ENCODE results near the gene PPM1K.

The PPM1K gene

GRCh38 chr4:88217169-88217568 lies 67.2 kb downstream of the PPM1K start:
- DNase-seq (ENCODE audit: low read depth), result no peak

DNA sequence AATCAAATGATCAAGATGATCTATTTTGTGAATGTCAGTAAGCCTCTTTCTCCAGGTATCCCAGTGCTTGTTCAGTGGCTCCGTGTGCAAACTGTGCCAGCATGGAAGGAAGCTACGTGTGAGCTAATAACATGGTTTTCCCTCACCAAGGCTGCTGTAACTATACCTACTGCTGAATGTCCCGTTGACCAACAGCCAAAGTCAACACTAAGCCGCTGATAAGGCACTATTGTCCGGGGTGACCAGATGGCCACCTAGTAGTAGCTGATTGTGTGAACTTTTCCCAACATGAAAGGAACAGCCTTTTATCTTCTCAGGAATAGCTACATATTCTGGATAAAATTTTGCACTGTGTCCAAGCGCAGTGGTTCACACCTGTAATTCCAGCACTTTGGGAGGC lies 68.0 kb downstream of the PPM1K start:
- no peak for DNase-seq (ENCODE audit: low read depth)

GRCh38 chr4:88215351-88215750 lies 69.0 kb downstream of the PPM1K start:
- no peak for DNase-seq (ENCODE audit: low read depth)

DNA sequence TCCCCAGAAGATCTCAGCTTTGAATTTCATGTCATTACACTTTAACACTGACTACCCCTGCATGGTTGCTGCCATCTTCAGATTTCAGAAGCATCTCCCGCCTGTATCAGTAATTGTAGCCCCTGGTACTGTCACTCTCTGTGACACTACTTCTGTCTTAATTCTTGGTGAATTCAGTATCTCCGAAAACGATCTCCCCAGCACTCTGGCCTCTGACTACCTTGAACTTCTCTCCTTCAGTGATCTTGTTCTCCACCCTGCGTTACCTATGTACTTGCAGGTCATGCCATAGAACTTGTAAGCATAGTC lies 72.2 kb downstream of the PPM1K start:
- DNase-seq (ENCODE audit: low read depth), result no peak

DNA sequence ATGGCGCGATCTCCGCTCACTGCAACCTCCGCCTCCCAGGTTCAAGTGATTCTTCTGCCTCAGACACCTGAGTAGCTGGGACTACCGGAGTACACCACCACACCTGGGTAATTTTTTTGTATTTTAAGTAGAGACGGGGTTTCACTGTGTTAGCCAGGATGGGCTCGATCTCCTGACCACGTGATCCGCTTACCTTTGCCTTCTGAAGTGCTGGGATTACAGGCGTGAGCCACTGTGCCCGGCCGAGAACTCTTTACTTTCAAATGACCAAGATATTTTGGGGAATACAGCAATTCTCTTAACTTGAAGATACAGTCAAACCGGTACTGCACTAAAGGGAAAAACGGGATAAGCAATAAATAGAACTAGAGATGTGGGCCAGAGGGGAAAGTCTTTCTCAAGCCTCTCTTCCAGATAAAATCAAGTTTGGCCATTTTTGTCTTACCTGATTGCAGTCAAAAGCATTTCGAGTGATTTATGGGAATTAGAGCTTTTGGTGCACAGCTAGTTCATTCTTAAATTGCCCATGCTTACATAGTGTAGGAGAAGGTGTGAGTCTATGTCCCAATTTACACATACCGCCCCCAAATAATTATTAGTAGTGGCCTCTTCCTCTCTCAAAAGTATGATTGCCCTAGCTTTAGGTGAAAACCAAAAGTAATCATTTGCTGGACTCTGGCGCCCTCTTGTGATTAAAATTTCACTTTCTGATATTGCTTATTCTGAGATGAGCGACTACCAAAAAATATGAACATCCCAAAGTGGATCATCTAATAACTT lies 72.7 kb downstream of the PPM1K start:
- DNase-seq (ENCODE audit: low read depth), result no peak

DNA sequence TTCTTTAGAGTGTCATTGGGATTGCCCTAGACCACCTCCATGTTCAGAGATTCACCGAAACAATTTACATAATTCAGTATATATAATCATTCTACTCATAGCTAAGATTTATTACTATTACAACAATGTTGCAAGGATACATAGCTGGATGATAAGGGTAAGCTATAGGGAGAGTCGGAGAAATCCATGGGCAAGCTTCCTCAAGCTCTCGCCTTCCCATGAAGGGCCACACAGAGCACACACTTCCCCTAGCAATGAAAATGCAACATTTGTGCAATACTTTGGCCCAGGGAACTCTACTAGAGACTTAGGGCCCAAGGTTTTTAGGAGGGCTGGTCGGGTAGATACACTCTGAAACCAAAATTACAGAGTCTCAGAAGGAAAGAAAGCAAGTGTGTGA lies 76.2 kb downstream of the PPM1K start:
- no peak for DNase-seq (ENCODE audit: low read depth)
